ENCODE results near the gene OSBPL10.
"Not testable (repeated sequence)": the region's sequence is repeated elsewhere in the genome, so short reads cannot be mapped to it uniquely, and the experiment has no call there.

OSBPL10 gene

DNA sequence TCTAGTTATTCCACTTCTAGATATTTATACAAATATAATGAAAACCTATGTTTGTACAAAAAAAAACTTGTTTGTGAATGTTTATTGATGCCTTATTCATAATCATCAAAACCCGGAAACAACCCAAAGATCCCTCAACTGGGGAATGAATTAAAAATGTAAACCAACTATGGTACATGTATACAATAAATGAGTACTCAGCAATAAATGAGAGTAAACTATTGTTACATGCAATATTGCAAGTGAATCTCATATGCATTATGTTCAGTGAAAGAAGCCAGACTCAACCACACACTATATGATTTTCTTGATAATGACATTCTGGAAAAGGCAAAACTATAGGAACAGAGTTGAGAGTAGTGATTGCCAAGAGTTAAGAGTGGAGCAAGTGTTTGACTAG lies 12.8 kb upstream of the OSBPL10 start:
- DNase-seq (ENCODE audit: low read depth in 2 of 2): no peak

DNA sequence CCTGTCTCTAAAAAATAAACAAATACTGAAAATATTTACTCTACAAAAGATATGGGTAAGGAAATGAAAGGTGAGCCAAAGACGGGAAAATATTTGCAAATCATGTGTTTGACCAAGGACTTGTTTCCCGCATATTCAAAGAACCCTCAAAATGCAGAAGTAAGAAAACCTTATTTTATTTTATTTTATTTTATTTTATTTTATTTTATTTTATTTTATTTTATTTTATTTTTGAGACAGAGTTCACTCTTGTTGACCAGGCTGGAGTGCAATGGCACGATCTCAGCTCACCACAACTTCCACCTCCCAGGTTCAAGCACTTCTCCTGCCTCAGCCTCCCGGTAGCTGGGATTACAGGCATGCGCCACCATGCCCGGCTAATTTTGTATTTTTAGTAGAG lies 11.9 kb upstream of the OSBPL10 start:
- DNase-seq (ENCODE audit: low read depth in 2 of 2): not testable (repeated sequence)

DNA sequence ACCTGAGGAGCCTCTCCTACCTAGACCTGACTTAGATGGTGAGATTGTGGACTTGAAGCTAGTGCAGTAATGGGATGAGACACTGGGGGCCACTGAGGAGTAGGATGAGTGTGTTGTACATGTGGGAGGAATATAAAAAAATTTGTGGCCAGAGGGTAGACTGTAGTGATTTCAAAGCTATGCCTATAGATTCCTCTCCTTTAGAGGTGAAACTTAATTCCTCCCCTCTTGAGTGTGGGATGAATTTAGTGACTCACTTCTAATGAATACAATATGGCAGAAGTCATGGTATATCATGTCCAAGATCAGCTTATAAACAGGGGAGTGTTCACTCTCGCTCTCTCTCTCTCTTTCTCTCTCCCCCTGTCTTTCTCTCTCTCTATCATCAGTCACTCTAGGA lies 7.2 kb upstream of the OSBPL10 start:
- no peak for DNase-seq (ENCODE audit: low read depth in 2 of 2)

DNA sequence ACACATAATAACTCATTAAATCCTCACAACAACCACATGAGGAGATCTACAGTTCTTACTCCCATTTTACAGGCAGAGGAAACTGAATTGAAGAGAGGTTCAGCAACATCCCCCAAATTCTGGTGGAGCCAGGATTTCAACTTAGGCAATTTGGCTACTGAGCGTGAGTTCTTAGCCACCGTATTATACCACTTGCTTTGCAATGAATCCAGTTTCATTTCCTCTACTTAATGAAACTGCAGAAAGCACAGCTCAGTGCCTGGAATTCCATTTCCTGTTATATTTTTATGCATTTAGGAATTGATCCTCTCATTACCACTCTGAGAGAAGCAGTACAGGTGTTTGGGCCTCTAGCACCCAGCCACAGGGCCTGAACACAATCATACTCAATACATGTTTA lies 4.8 kb upstream of the OSBPL10 start:
- no peak for DNase-seq (ENCODE audit: low read depth in 2 of 2)

DNA sequence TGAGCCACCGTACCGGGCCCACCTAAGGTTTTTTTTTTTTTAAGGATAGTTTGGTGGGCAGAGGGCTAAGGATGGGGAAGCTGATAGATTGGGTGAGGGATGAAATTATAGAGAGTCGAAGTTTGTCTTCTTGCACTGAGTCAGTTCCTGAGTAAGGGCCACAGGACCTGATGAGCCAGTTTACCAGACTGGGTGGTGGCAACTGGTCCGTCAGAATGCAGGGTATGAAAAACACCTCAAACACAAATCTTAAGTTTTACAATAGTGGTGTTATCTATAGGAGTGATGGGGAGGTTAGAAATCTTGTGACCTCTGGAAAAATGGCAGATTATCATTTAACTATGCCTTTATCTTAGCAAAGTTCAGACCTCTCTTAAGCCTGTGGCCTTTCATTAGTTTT lies 3.3 kb upstream of the OSBPL10 start:
- DNase-seq (ENCODE audit: low read depth in 2 of 2): no peak

DNA sequence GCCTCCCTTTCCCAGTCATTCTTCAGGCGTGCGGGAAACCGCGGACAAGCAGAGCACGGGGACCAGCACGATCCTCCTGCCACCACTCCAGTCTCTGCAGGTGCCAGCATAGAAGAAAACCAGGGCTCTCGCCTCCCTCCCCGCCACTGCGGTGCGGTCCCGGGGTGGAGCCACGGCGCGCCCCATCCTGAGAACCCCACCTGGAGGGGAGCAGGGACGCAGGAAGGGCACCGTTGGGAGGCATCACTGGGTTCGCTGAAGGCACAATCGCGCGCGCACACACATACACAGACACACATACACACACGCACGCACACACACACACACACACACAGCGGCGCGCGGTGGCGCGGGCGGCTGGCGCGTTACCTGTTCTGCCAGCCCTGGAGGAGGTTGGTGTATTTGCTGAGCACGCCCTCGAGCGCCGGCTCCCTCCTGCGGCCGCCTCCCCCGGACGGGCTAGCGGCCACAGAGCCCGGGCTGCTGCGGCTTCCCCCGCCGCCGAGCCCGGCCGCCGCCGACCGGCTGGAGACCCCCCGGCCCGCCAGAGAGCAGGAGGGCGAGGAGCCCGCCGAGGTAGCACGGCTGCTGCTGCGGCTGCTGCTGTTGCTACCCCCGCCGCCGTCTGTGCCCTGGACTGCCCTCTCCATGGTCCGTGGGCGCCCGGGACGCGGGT lies 394 bp downstream of the OSBPL10 start:
- DNase-seq (ENCODE audit: low read depth in 2 of 2): no peak

DNA sequence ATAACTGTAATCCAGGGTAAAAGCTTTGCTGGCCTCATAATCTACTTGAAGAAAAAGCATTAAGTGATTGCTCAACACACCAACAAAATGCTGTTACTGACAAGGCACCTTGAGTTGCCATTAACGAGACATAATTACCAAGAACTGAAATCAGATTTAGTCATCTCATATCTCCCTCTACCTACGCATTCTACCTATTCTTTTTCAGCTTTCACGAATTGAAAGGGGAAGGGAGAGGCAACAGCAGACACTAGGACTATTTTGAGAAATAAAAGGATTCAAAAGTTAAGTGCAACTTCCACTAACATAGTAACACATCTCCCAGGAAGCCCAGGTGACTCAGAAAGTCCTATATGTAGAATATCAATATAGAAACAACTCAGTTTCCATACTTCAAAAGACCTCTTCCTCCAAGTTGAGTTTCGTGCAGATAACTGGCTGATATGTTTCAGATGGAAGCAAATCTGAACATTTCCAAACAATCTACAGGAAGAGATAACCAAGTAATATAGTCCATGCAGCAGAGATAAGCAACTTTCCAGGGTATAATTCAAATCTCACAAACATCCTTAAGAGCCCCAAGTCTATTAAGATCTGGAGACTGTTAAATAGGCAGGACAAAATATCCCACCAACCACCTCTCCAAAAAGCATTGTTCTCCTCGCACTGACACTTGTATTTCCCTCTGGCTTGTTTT lies 1.9 kb downstream of the OSBPL10 start:
- DNase-seq (ENCODE audit: low read depth in 2 of 2): no peak

DNA sequence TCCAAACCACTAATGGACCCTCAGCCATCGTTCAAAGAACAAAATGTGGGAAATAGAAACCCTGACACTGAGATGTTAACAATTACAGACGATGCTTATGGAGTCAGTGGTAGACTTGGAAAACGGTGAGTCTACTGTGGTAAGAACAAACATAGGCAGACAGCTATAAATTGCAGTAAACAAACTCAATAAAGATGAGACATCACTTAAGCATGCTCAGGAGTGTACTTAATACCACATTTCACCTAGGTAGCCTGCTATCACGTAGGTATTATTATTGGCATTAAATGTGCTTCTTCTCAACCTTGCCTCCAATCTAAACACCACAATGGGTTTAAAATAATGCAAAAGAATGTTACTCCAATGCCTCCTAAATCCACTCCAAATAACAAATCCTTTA lies 2.5 kb downstream of the OSBPL10 start:
- DNase-seq (ENCODE audit: low read depth in 2 of 2): no peak

DNA sequence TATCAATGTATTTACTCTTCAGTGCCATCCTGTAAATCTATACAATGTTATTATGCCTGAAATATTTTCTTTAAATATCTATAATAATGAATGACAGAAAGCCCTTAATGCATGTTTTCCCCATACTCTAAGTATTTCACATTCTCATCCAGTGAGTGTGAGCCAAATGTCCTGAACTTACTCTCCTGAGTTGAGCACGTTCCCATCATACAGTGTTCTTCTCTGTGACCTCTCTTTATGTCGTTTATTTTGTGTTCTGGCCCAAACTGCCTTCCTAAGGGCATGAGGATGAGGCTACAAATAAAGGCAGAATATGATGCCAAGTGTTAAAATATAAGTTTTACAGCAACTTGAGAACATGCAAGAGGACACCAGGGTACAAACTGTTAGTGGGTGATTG lies 3.3 kb downstream of the OSBPL10 start:
- no peak for DNase-seq (ENCODE audit: low read depth in 2 of 2)

DNA sequence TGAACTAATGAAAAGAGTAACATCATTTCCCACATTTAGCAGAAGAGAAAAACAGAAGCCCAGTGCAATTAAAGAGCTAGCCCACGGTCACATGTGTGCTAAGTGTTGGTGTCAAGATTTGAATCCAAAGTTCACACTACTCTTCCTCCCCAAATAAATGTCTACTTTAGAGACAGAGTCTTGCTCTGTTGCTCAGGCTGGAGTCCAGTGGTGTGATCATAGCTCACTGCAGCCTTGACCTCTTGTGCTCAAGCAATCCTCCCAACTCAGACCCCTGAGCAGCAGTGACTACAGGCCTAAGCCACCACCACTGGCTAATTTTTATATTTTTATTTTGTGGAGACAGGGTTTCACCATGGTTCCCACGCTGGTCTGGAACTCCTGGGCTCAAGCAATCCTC lies 4.8 kb downstream of the OSBPL10 start:
- no peak for DNase-seq (ENCODE audit: low read depth in 2 of 2)

DNA sequence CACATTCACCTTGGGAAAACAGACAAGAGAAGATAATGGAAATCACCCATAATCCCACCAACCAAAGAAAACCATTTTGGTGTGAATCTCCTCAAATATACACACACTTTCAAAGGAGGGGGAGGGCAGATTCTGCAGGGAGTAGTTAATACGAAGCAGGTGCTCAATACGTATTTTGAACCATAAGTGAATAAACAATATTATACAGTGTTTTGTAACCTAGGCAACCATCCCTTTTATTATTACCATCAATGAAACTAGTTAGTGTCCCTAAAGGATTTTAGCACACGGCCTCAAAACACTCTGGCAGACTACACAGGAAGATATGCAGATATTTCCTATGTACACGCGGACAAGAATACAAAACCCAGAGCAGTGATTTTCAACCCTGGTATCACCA lies 6.1 kb downstream of the OSBPL10 start:
- DNase-seq (ENCODE audit: low read depth in 2 of 2): no peak

DNA sequence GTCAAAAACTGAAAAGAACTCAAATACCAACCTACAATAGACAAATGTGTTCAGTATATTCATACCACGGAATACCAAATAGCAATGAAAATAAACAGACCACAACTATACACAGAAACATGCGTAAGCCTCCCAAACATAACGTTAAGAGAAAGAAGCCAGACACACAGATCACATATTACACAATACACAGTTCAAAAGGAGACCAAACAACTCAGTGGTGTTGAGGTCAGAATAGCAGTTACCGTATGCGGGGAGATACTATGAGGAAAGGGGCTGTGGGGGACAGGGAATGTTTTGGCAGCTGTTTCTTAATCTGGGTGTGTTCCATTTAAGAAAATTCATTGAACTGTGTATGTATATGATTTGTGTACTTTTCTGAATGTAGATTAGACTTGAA lies 6.6 kb downstream of the OSBPL10 start:
- no peak for DNase-seq (ENCODE audit: low read depth in 2 of 2)

DNA sequence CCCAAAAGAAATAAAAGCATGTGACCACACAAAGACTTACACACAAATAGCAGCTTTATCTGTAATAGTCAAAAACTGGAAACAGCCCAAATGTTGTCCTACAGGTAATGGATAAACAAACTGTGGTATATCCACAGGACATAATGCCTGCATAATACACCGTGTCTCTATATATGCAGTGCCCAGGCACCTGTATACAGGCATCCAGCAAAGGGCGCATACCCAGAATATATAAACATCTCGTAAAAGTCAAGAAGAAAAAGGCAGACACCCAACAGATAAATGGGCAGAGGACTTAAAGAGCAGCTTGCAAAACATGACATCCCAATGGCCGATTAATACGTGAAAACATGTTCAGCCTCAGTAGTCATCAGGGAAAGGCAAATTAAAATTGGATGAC lies 7.2 kb downstream of the OSBPL10 start:
- DNase-seq (ENCODE audit: low read depth in 2 of 2): no peak

DNA sequence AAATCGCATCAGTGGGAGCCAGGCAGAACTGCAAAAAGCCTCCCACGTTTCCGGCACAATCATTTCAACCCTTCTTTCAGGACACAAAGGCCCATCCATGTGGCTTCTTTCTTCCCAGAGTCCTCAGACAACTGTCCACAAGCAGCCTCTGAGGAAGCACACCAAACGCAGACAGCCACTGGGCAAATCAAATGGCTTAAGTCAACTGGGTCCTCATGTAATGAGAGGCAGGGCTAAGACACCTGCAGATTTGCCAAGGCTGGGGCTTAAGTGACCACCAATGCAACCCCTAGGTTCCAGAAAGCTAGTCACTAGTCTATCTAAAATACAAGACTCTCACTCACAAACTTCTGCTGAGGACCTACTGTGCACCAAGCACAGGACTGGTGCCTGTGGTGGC lies 8.0 kb downstream of the OSBPL10 start:
- DNase-seq (ENCODE audit: low read depth in 2 of 2): no peak

DNA sequence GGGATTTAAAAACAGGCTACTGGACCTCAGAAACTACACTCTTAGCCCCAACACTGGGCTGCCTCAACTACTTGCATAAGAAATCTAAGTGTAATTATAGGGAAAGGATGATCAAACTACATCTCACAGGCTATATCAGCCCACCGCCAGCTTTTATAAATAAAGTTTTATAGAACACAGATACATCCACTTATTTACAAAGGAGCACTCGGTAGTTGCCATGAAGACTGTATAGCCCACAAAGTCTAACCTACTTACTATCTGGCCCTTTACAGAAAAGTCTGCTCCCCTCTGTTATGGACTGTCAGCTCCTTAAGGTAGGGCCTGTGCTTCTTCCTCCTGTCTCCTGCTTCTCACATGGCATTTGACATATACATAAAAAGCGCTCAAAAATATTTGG lies 9.5 kb downstream of the OSBPL10 start:
- DNase-seq (ENCODE audit: low read depth in 2 of 2): no peak

DNA sequence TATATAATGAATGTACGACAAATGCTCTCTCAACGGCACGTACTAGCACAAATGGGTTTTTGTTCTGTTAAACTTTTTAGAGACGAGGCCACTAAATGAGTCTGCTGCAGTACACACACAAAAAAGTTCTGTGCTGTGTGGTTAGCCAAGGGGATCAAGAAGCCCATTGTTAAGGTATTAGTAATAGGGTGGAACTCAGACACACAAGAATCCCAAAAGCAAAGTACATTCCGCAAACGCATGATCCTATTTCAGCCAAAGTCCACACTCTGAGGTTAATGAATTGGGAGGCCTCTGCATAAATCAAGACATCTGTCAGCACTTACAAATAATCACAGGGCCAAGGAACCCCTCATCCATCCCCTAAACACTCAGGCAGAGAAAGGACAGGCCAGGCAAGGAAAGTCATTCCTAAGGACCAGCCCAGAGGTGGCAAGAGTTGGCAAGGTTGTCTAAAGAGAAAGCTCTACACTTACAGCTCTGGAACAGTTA lies 12.1 kb downstream of the OSBPL10 start:
- DNase-seq (ENCODE audit: low read depth in 2 of 2): no peak

DNA sequence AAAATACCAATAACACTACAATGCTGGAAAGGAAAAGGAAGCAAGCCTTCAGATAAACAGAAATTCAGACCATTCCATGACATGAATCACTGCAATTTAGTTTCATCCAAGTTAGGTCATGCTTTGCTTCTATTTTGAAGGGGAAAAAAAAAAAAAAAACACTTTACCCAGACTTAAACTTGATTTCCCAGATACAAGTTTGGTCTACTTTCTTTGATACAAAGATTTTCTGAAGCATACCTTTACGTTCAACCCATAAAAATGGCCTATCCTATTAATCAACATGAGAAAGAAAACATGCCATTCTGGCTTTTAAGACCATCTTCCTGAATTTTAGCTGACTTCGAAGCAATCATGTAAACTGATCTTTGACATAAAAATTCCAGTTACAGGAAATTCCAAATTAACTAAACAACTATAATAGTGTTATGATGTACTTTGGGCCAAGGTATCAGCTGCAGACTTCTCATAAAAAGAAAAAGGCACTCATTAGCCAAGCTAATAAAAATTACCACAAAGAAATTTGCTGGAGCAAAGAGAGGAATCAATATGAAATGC lies 12.6 kb downstream of the OSBPL10 start:
- DNase-seq (ENCODE audit: low read depth in 2 of 2): no peak

DNA sequence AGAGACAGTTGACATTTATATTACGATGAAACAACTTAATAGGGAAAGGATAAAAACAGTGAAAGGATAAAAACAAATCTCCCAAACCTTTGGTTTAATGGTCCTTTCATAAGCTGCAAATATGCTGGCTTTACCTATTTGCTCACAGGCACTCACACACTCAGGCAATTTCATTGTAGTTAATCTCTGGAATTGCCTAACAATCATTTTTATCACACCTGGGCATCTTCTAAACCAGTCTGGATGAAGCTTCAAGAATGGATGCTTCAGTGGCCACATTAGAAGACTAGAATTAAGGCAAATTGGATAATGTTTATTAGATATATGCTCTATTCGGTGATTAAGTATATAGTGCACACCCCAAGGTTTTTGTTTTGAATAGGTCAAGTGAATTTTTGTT lies 13.5 kb downstream of the OSBPL10 start:
- no peak for DNase-seq (ENCODE audit: low read depth in 2 of 2)

DNA sequence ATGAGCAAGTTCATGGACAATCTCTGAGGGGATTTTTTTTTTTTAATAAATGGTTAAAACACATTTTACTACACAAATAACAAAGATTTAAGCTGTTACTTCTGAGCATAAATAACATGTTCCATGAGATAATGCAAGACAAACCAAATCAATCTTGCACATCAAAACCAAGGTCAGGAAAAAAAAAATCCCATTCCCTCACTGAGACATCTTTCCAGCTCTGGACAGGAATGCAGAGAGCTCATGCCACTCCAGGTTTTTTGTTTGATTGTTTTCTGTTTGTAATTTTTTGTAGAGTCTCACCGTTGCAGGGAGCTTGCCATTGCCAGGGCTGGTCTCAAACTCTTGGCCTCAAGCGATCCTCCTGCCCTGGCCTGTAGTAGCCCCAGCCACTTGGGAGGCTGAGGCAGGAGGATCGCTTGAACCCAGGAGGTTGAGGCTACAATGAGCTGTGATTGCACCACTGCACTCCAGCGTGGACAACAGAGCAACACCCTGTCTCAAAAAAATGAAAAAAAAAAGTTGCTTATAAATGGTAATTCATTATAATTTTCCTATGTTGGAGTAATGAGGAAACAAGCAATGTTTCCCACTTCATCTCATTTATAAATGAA lies 14.0 kb downstream of the OSBPL10 start:
- no peak for DNase-seq (ENCODE audit: low read depth in 2 of 2)

DNA sequence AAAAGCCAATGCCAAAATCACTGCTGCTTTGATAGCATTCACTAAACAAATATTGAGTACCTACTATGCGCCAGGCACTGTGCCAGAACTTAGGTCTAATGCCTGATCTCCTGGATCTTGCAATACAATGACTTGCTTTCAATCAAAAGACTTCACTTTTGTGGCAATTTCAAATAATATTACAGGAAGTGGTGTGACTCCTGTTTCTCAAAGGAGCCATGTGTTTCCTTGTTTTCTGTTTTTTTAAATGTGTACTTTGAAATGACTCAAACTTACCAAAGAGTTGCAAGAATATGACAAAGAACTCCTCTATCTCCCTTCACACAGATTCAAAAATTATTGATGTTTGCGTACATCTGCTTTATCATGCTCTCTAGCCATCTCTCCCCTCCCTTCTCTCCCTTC lies 18.3 kb downstream of the OSBPL10 start:
- no peak for DNase-seq (ENCODE audit: low read depth in 2 of 2)

DNA sequence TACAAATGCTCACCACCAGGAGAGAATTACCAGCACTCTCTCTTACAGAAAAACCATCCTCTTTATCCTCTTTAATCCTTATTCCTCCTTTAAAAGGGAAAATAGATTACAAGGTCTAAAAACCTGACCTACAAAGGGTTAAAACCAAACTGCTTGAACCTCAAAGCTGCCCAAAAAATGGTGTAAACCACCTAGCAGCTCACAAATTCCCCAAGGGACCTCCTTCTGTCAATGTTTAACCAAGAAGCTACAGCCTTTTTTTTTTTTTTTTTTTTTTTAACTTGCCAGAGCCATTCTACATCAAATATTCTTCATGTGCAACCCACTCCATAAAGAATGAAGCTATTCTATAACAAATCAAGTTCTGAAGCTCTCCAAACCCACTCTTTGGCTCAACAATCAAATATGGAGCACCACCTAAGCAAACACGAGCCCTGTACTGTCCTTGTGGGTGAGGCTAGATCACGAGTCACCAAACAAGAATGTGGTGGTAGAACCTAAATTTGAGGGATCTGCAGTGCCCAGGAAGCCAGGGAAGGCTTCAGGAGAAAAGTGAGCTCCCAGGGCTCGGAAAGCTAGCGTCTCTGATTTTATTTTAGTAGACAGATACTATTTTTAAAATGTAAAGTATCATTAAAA lies 20.1 kb downstream of the OSBPL10 start:
- no peak for DNase-seq (ENCODE audit: low read depth in 2 of 2)

Data from activated CD8-positive, alpha-beta memory T cell treated with anti-CD3 and anti-CD28 coated beads for 4 hours (primary cell).